Stimulated activated CD4-positive, alpha-beta T cell treated with anti-CD3 and anti-CD28 coated beads, TNF-alpha, amount 100 ng/mL, for 24 hours (primary cell): Measurements from ENCODE around the gene ASZ1.

Experiments used
- DNase-seq, 3 experiments: peaks; one replicate each; pipeline ENCODE4 v3.0.0-alpha.2; 2020; ENCODE audit warnings: low read depth in 3 of 3

The ASZ1 gene

DNA sequence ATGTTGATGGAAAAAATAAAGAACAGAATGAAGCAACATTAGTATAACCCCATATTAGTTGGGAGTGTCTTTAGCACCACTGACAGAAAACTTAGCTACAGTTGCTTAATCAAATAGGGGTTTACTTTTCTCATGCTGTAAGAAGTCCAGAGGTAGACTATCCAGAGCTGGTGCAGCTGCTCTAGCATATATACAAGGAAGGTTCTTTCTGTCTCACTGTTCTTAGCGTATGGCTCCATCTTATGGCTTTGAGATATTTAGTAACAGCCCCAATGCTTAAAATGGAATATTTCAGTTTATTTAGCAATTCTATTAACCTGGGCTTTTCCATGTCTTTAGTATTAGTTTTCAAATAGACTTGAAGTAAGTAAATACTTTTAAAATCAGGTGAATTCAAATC is 89.3 kb downstream of the ASZ1 start:
- DNase-seq: no peak

DNA sequence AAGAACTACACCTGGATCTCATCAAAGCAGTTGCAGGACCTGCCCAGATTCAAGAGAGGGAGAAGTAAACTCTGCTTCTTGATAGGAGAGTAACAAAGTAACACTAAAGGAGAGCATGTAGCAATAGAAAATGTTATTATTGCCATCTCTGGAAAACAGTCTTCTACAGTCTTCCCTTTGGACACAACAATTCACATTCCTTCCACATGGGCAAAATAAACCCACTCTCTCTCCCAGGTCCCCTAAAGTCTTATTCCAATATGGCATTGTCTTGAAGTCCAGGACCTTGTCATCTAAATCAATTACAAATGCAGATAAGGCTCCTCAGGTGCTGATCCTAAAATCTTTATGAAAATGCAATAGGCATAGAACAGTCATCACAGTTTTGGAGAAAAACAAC is 94.1 kb downstream of the ASZ1 start:
- DNase-seq: no peak

DNA sequence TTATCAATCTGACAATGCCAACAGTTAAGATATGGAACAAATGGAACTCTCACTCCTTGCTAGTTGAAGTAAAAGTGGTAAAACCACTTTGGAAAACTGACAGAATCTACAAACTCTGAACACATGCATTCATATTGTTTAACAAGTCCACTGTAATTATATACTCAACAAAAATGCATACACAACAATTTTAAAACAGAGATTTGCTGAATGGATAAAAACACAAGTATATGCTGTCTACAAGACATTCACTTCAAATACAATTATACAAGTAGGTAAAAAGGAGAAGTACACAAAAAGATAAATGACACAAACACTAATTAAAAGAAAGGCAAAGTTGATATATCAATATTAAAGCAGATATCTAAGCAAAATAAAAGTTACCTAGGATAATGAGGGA is 95.3 kb downstream of the ASZ1 start:
- no peak for DNase-seq

DNA sequence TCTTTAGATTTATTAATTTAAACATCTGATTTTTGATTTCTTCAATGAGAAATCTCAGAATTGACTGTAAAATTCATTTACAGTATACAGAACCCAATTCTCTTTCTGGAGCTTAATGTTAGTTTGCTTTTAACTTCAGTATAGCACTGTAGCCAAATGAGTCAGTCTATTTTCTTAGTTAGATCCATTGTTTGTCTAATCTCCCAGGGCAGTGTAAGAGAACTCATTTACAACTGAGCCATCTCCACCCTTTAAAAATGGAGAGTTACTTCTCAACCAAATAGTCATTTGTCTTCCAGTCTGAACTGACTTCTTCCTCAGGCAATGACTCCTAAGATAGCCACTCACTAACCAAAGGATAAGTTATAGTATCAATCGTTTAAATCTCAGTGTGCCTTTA is 101.5 kb downstream of the ASZ1 start:
- no peak for DNase-seq

DNA sequence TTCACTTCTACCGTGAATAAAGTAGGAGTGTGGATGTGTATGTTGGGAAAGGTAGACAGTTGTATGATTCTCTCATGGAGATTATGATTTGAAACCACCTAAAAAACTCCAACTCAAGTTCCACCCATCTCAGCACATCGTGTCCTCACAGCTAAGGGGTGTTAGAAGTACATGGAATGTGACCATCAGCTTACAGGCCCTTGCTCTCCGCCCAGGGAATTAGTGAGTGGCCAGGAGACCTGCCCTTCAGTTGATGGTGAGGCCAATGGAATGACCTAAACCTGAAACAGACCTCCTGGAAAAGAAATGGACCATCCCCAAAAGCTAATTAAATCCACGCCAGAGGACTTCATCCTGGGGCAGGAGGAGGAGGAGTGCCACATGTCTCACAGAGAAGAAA is 102.3 kb downstream of the ASZ1 start:
- no peak for DNase-seq

DNA sequence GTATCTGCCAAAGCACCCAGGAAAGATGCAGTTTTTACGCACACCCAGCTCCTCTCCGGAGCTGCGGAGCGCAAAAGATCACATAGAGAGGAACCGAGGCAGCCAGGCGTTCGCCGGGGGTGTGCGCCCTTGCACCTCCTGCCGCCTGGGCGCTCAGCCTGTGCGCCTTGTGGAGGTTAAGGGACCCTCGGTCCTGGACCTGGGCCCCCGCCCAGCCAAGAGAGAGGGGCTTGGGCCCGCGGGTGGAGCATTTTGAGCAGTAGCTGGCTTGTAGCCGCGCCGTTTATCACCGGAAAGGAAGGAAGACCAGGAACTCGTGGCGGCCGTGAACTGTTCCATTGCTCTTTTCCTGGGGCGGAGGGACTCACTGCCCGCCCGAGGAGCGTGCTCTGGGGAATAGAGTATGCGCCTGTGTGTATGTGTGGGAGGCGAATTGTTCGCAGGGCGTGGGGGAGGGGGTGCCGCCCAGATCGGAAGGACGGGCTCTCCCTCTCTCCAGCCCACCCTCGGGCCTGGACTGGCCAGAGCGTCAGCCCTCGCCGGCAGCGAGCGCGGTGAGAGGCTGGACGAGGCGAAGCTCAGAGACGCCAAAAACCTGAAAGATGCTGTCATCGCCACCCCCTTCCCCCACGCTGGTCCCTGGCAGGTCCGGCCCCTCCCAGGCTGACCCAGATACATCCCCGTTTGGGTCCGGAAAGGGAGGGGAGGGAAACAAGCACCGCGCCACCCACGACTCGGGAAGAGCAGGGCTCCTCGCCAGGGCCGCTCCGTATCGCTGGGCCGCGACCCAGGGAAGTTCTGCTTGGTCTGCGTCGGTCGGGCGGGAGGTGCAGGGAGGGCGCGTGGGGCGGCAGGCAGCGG is 103.2 kb downstream of the ASZ1 start:
- DNase-seq: no peak

DNA sequence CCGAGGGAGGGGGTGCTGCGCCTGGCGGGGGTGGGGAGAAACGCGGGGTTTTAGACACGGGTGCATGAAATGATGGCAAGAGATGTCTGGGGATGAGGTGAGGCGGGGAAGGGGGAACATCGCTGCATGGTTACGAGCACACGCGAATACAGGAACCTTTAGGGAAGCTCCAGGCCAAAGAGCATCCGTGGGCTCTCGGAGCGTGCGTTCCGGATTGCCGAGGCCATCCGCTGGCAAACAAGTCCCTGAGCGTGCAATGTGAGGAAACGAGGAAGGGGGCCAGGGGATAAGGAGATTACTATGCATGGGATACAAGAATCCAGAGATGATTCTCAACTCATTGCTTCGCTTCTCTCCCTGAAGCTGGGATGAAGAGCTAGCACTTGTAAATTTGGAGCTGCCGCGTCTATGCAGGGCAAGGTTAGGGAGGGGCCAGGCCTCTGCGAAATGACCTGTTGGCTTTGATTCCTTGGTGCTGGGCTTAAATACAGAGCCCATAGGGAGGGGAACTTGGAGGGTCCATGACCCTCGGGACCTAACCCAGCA is 103.9 kb downstream of the ASZ1 start:
- DNase-seq: no peak

DNA sequence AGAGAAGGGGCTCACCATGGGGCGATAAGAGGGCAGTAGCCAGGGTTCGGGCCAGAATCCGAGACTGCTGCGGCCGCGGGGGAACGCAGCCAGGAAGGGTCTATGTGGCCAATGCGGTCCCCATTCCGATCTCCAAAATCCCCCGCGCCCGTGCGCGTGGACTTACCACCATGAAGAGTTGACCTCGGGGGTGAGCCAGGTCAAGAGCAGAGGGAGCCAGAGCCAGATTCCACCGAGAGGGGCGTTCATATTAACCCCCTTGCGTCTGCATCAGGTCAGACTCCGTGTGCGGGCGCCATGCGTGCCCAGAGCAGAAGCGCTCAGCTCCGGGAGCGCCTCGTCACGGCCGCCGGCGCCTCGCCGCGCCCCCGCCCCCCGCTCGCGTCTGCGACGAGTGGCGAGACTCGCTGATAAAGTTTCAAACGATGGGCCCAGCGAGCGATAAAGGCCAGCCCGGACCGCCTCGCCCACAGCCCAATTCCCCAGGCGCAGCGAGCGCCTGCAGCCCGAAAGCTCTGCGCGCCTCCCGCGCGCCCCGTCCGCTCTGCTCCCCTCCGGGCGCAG is 104.5 kb downstream of the ASZ1 start, which contains the start of gene WNT2:
WNT2 (minus strand) TSS at position 318 of the 564 bp plus-strand sequence; CDS start at position 249, 69 bp downstream.
- DNase-seq: no peak

DNA sequence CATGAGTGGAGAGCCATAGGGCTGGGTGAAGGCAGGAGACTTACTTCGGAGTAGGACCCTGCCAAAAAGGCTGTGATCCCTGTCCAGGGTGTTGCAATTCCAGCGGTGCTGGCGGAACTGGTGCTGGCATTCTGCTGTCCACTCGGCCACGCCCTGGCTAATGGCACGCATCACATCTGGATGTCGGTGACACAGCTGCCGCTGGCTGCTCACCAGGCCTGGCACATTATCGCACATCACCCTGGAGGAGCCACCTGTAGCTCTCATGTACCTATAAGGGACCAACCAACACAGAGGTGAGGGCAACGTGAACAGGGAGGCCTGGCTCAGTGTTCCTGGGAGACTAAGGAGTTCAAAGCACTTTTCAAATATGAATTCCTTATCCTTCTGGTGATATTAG is 106.8 kb downstream of the ASZ1 start:
- no peak for DNase-seq

DNA sequence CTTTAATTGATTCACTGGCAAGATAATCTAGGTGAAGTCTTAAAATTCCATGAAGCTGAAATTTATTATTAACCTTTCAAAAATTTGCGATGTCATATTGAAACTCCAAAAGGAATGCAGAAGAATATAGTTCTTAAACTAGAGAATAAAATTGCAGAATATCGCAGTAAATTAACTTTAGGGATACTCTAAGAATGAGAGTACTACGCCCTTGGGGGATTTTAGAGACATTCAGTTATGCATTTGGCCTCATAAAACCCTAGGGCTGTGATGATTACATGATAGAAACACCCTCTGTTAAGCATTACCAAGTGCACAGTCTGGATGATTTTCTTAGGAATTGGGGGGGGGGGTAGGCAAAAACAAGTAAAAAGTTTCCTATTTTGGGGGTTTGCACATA is 108.1 kb downstream of the ASZ1 start:
- DNase-seq: no peak

DNA sequence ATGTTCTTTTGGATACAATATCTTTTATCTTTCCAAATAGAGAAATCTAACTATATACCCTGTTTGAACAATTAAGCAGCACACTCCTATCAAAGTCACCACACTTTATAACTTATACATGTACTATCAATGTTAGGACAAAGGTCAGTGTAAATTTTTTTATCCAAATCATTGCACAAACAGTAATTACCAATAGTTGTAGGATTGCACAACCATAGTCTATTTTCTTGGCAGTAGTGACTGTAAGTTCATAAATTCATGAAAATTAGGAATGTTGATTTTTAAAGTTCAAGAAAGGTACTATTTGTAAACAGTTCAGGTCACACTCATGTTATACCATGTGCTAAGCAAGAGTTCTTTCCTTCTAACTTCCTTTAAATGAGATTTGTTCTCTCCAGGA is 113.7 kb downstream of the ASZ1 start:
- DNase-seq: no peak
